Limb (tissue), 2 donors: ENCODE results near the gene PRR22.
"Not testable (repeated sequence)": the region's sequence is repeated elsewhere in the genome, so short reads cannot be mapped to it uniquely, and the experiment has no call there.

Experiments
- DNase-seq, 2 donors: peaks; one replicate each; pipeline ENCODE4 v3.0.0-alpha.2; 2016; ENCODE audit errors: extremely low spot score in 2 of 2

PRR22 gene

GRCh38 chr19:5753743-5754142 lies 30.8 kb downstream of the PRR22 start:
- DNase-seq = no peak

- no peak for DNase-seq
Observed at GRCh38 chr19:5751709-5752108, 32.8 kb downstream of the PRR22 start.

DNA sequence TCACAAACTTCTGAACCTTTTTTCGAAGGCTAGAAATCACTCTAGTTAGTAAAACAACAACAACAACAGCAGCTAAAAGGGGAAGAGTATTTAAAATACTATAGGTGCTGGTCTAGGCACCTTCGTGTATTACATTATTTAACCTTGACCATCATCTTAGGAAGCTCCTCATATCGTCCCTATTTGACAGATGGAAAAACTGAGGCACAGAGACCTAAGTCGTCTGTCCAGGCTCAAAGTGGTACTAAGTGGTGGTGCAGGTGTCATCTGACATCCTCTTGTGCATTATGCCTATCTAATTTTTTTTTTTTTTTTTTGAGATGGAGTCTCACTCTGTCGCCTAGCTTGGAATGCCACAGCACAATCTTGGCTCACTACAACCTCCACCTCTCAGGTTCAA lies 35.0 kb downstream of the PRR22 start:
- DNase-seq = no peak

GRCh38 chr19:5748920-5749319 lies 35.6 kb downstream of the PRR22 start:
- DNase-seq = not testable (repeated sequence)

DNA sequence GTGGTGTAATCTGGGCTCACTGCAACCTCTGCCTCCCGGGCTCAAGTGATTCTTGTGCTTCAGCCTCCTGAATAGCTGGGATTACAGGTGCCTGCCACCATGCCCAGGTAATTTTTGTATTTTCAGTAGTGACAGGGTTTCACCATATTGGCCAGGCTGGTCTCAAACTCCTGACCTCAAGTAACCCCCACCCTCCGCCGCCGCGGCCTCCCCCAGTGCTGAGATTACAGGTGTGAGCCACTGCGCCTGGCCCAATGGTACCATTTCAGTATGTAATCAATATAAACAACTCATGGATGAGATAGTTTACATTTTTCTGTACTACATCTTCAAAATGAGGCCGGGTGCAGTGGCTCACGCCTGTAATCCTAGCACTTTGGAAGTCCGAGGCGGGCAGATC lies 39.5 kb downstream of the PRR22 start:
- DNase-seq = not testable (repeated sequence)

- no peak for DNase-seq
Observed at GRCh38 chr19:5743630-5744029, 40.9 kb downstream of the PRR22 start.

DNA sequence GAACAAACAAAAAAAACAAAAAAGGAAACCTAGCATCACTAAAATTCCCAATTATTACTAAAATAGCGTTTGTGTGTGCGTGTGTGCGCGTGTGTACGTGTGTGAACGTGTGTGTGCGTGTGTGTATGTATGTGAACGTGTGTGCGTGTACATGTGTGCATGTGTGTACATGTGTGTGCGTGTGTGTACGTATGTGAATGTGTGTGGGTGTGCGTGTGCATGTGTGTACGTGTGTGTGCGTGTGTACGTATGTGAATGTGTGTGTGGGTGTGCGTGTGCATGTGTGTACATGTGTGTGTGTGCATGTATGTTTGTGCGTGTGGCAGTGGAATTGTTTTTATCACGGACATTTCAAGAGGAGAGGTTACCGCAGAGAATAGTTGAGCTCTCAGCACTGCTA lies 42.5 kb downstream of the PRR22 start:
- DNase-seq = no peak

GRCh38 chr19:5738423-5738822 lies 46.1 kb downstream of the PRR22 start:
- DNase-seq = no peak

DNA sequence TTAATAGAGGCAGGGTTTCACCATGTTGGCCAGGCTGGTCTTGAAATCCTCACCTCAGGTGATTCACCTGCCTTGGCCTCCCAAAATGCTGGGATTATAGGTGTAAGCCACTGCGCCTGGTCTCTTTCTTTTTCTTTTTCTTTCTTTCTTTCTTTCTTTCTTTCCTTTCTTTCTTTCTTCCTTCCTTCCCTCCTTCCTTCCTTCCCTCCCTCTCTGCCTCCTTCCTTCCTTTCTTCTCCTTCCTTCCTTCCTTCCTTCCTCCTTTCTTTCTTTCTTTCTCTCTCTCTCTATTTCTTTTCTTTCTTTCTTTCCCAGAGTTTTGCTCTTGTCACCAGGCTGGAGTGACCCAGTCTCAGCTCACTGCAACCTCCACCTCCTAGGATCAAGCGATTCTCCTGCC lies 51.4 kb downstream of the PRR22 start:
- DNase-seq = not testable (repeated sequence)
